Caco-2 (cell line): Measurements from ENCODE around the gene R3HDM1. TPM values are rescaled to one million over a fixed set of nuclear protein-coding genes. Genes with fewer than 3 reads are reported as not detected.

Experiments
- BruUV-seq: library from RNA; stranded (reverse); fragments of 400-500 nt; replicated peaks from 2 replicates; lab custom pipeline; 2021; lab: Mats Ljungman, UMichigan
- CTCF ChIA-PET: fragments of 300-600 bp; sonication (Branson Sonifier 250); formaldehyde crosslinking; loops from one replicate; lab custom pipeline; 2022; ENCODE audit warnings: antibody characterized with exemption; lab: Charles Lee
- POLR2A ChIA-PET: fragments of 300-600 bp; sonication (Branson Sonifier 250); formaldehyde crosslinking; loops from one replicate; lab custom pipeline; 2022; ENCODE audit warnings: antibody characterized with exemption; lab: Charles Lee
- DNase-seq, 2 experiments: peaks; one replicate each; pipeline versions ENCODE4 v3.0.0 to v3.0.0-alpha.2; 2020 to 2022
- H3K27me3 ChIP-seq: replicated peaks from 2 replicates; pipeline ENCODE4 v1.6.0; 2011; ENCODE audit warnings: low read length; ENCODE audit not compliant: control insufficient read depth, insufficient read depth
- H3K36me3 ChIP-seq: 2 replicates; pipeline ENCODE4 v1.5.1; 2011; ENCODE audit warnings: low read length; ENCODE audit not compliant: control insufficient read depth, insufficient read depth
- H3K4me1 ChIP-seq: fragments of 250-450 bp; sonication (Bioruptor Pico); 2 replicates; pipeline ENCODE4 v1.5.1; 2020; ENCODE audit warnings: mild to moderate bottlenecking
- H3K4me3 ChIP-seq: 2 replicates; pipeline ENCODE4 v1.5.1; 2011; ENCODE audit warnings: low read depth, mild to moderate bottlenecking, control low read depth, low read length
- H3K9me3 ChIP-seq: fragments of 250-450 bp; sonication (Bioruptor Pico); 2 replicates; pipeline ENCODE4 v1.5.1; 2020; ENCODE audit warnings: mild to moderate bottlenecking, moderate library complexity
- H3K27ac Mint-ChIP-seq: one replicate; pipeline ENCODE4 v1.8.0; 2022; ENCODE audit warnings: mixed read lengths; ENCODE audit not compliant: unreplicated experiment
- H3K27me3 Mint-ChIP-seq: one replicate; pipeline ENCODE4 v1.8.0; 2022; ENCODE audit warnings: mixed read lengths; ENCODE audit not compliant: insufficient read depth, unreplicated experiment
- H3K36me3 Mint-ChIP-seq: one replicate; pipeline ENCODE4 v1.8.0; 2022; ENCODE audit warnings: mild to moderate bottlenecking, mixed read lengths; ENCODE audit not compliant: insufficient read depth, unreplicated experiment
- H3K4me1 Mint-ChIP-seq: one replicate; pipeline ENCODE4 v1.8.0; 2022; ENCODE audit warnings: low read depth, mixed read lengths; ENCODE audit not compliant: unreplicated experiment
- H3K4me3 Mint-ChIP-seq: one replicate; pipeline ENCODE4 v1.8.0; 2022; ENCODE audit warnings: mild to moderate bottlenecking, moderate library complexity, mixed read lengths; ENCODE audit not compliant: unreplicated experiment
- H3K9me3 Mint-ChIP-seq: one replicate; pipeline ENCODE4 v1.8.0; 2022; ENCODE audit warnings: mixed read lengths; ENCODE audit not compliant: unreplicated experiment
- CTCF ChIP-seq, 2 experiments: fragments of 200-600 bp in 1 of 2; IDR thresholded peaks; 1 replicate in 1 of 2; 2 replicates in 1 of 2; pipeline versions ENCODE4 v1.5.1 to v1.8.0; 2011 to 2022; ENCODE audit warnings: antibody characterized with exemption in 1 of 2, control low read depth in 1 of 2, inconsistent platforms in 1 of 2, low read depth in 1 of 2, low read length in 1 of 2, mild to moderate bottlenecking in 1 of 2, moderate library complexity in 1 of 2; ENCODE audit not compliant: insufficient read depth in 1 of 2, severe bottlenecking in 1 of 2, unreplicated experiment in 1 of 2
- intact Hi-C: fragments of 100-400 bp; cut with micrococcal nuclease; formaldehyde crosslinking; loops from one replicate; pipeline ENCODE4 v1.10.0; 2022; ENCODE audit not compliant: unreplicated experiment
- total RNA-seq: library from RNA; stranded (reverse); gene quantifications from 2 replicates; pipeline ENCODE4 v1.2.3, GENCODE V29; 2022

Gene R3HDM1
- total RNA-seq, 1 experiment from 2014 or later, result 44.4 TPM

DNA sequence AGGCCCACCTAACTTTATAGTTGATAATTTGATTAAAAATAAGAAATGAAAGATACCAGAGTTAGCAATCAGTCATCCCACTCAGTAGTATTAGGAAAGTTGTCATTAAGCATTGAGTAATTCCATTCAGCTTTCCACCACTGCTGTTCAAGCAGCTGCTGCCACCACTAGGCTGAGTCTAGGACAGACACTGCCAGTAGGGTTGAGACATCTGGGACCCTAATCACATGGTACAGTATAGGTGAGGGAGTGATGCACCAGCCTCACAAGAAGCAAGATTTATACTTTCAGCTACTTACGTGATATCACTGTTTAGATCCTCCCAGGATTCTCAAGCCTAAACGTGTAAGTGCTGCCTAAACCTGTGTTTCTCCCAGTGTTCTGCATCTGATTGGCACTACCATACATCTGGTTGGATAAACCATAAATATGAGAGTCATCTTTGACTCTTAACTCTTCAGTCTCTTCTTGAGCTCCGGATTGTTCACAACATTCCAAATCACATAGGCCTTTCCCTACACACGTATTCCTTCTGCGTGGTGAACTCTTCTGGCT lies 213.6 kb downstream of the R3HDM1 start:
- BruUV-seq, result no TSS peak
- H3K9me3 ChIP-seq, result no peaks in the 10 kb centered on the region
- no peaks in the 10 kb centered on the region for H3K9me3 Mint-ChIP-seq
- TF ChIP-seq CTCF (IDR thresholded peaks at IDR 0.05; ENCODE audit: insufficient read depth in 1 of 2, low read depth in 1 of 2, low read length in 1 of 2, severe bottlenecking in 1 of 2, unreplicated experiment in 1 of 2), result no peak
- H3K4me3 ChIP-seq, result no peak overlapping the region
- H3K36me3 Mint-ChIP-seq, result peaks cover 49% of the 10 kb centered on the region
- CTCF ChIA-PET, result interaction anchor here (0.9 to 1.0 kb wide), 2 partner anchors 53 to 214 kb away, joined by 3 read pairs; partner anchors contain the start of genes R3HDM1 and ZRANB3
- H3K27me3 Mint-ChIP-seq, result no peaks in the 10 kb centered on the region
- intact Hi-C loops, result no loop called here
- peaks cover 8% of the 10 kb centered on the region for H3K4me1 Mint-ChIP-seq
- peaks cover 18% of the 10 kb centered on the region; the same call in 1 of the 2 replicates for H3K4me1 ChIP-seq
- no peaks in the 10 kb centered on the region for H3K27me3 ChIP-seq
- DNase-seq, result peak; percentile 49 to 54
- no peak overlapping the region for H3K4me3 Mint-ChIP-seq
- H3K36me3 ChIP-seq, result peaks cover 2% of the 10 kb centered on the region; the same call in 1 of the 2 replicates
- POLR2A ChIA-PET, result no interaction called here
- H3K27ac Mint-ChIP-seq, result no peak overlapping the region

DNA sequence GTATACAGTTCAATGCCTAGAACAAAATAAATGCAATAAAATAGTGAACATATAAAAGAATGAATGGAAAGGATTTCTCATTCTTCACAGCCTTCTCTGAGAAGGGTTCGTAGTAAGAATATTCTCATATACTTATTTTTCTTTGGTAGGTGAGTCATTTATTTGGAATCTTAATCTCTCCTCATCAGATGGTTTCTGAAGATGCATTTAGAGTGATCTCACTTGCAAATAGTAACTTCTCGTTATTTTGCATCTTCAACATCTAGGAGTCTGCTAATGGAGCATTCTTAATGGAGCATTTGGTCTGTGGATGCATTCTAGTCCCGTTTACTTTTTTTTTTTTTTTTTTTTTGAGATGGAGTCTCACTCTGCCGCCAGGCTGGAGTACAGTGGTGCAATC lies 214.3 kb downstream of the R3HDM1 start:
- ChIA-PET POLR2A (no interaction called here), CTCF (interaction anchor here (0.9 kb wide), 1 partner anchor 52 kb away, joined by 3 read pairs; no protein-coding TSS in a partner anchor)
- Mint-ChIP-seq H3K9me3 (no peaks in the 10 kb centered on the region), H3K27ac (no peak overlapping the region), H3K36me3 (peaks cover 54% of the 10 kb centered on the region), H3K4me1 (peaks cover 8% of the 10 kb centered on the region), H3K27me3 (no peaks in the 10 kb centered on the region), H3K4me3 (no peak overlapping the region)
- Histone ChIP-seq H3K27me3 (no peaks in the 10 kb centered on the region), H3K4me3 (no peak overlapping the region), H3K36me3 (peaks cover 2% of the 10 kb centered on the region; the same call in 1 of the 2 replicates), H3K9me3 (no peaks in the 10 kb centered on the region), H3K4me1 (peaks cover 18% of the 10 kb centered on the region; the same call in 1 of the 2 replicates)
- no peak for TF ChIP-seq CTCF (IDR thresholded peaks at IDR 0.05; ENCODE audit: insufficient read depth in 1 of 2, low read depth in 1 of 2, low read length in 1 of 2, severe bottlenecking in 1 of 2, unreplicated experiment in 1 of 2)
- intact Hi-C loops, result no loop called here
- DNase-seq, result no peak
- no TSS peak for BruUV-seq

DNA sequence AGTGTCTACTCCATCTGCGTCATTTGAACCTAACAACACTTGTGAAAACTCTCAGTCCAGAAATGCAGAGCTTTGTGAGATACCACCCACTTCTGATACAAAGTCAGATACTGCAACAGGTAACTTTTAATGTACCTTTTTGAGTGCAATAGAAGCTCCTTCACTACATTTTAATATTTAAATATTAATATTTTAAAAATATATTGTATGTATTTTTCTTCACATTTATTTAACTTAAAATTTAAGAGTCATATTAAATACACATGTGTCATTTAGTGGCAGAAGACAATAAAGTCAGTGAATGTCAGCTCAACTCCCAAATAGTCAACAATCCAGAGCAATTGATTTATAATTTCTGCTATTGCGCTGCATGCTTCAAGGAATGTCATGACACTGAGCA lies 224.3 kb downstream of the R3HDM1 start:
- intact Hi-C loops, result no loop called here
- peaks cover 86% of the 10 kb centered on the region for H3K36me3 Mint-ChIP-seq

More for the DNA sequence above, 224.3 kb downstream of the R3HDM1 start:
- Mint-ChIP-seq H3K4me3 (no peak overlapping the region), H3K9me3 (peaks cover 17% of the 10 kb centered on the region), H3K27ac (no peak overlapping the region), H3K27me3 (no peaks in the 10 kb centered on the region), H3K4me1 (no peaks in the 10 kb centered on the region)
- H3K27me3 ChIP-seq, result no peaks in the 10 kb centered on the region
- H3K4me3 ChIP-seq, result no peak overlapping the region
- POLR2A ChIA-PET, result no interaction called here
- BruUV-seq, result no TSS peak
- peaks cover 7% of the 10 kb centered on the region for H3K36me3 ChIP-seq
- TF ChIP-seq CTCF (IDR thresholded peaks at IDR 0.05; ENCODE audit: insufficient read depth in 1 of 2, low read depth in 1 of 2, low read length in 1 of 2, severe bottlenecking in 1 of 2, unreplicated experiment in 1 of 2), result no peak
- no peaks in the 10 kb centered on the region for H3K4me1 ChIP-seq
- H3K9me3 ChIP-seq, result peaks cover 17% of the 10 kb centered on the region
- DNase-seq, result no peak
- CTCF ChIA-PET, result no interaction called here
